AG09309 (cell line): ENCODE data around the gene ATP2B3.

Source experiments
- DNase-seq: peaks from one replicate; pipeline ENCODE4 v3.0.0-alpha.2; 2010; ENCODE audit warnings: low read depth
- H3K4me3 ChIP-seq: 2 replicates; pipeline ENCODE4 v1.5.1; 2011; ENCODE audit warnings: mild to moderate bottlenecking, low read depth, low read length, moderate library complexity; ENCODE audit not compliant: control insufficient read depth
- CTCF ChIP-seq: IDR thresholded peaks from 2 replicates; pipeline ENCODE4 v1.5.1; 2011; ENCODE audit warnings: mild to moderate bottlenecking, low read depth, low read length, inconsistent platforms; ENCODE audit not compliant: insufficient read depth, control insufficient read depth; ENCODE audit errors: missing control alignments

ATP2B3 gene

GRCh38 chrX:153524234-153524633 is 6.8 kb downstream of the ATP2B3 start:
- no peak for TF ChIP-seq CTCF
- H3K4me3 ChIP-seq = no peak overlapping the region
- no peak for DNase-seq

GRCh38 chrX:153525451-153525850 is 8.0 kb downstream of the ATP2B3 start:
- no peak overlapping the region for H3K4me3 ChIP-seq
- TF ChIP-seq CTCF = no peak
- DNase-seq = no peak

GRCh38 chrX:153526042-153526441 is 8.6 kb downstream of the ATP2B3 start:
- DNase-seq = no peak
- H3K4me3 ChIP-seq = no peak overlapping the region
- TF ChIP-seq CTCF = no peak

GRCh38 chrX:153526801-153527200 is 9.4 kb downstream of the ATP2B3 start:
- no peak overlapping the region for H3K4me3 ChIP-seq
- no peak for TF ChIP-seq CTCF
- DNase-seq = no peak

GRCh38 chrX:153527208-153527607 is 9.8 kb downstream of the ATP2B3 start:
- TF ChIP-seq CTCF = no peak
- no peak overlapping the region for H3K4me3 ChIP-seq
- DNase-seq = no peak

- TF ChIP-seq CTCF = no peak
- H3K4me3 ChIP-seq = no peak overlapping the region
- DNase-seq = no peak
These were observed 13.1 kb downstream of the ATP2B3 start for GRCh38 chrX:153530411-153531129.
